ENCODE data around the gene MCM9. TPM values are rescaled to one million over a fixed set of nuclear protein-coding genes. Genes with fewer than 3 reads are reported as not detected.

MCM9 gene
- 10 to 100 TPM; 24.2 to 28.1 TPM for total RNA-seq

DNA sequence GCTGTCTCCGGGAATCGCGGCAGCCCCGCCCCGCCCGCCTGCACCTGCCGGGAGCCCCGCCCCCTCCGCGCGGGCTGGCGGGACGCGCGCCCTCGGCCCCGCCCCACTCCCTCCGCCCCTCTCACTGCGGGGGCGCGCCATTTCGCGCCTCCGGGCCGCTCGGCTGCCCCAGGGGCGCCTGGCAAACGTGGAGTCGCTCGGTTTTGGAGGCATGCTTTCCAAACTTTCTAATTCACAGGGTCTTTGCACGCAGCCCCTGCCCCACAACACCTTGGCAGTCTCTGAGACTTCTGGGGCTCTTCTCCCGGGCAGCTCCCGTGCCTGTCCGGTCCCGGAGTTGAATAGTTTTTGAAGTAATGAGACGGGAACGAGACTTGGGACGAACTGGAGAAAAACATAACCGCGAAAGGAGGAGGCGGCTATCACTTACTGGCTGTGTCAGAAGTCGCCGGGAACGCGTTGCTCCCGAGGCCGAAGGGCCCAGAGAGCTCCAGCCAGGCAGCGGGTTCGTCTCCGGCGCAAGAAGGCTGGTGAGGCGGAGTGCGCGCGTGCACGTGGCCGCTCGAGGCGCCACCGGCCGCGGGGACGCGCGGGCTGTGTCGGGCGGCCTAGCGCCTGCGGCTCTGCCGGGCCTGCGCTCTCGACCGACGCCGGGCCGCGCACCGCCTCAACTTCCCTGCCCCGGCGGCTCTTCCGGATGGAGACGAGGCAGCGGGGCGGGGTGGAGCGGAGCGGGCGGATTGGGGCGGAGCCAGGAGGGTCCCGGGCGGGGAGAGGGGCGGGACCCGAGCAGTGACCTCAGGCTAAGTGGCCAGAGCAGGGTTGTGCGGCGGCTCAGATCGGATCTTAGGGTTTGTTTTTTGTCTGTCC lies at the start of gene MCM9:
TSS of gene MCM9 (minus strand) at position 699 of the 870 bp plus-strand sequence. CDS start 3,436 bp downstream, outside the sequence.
- ATAC-seq (peak; percentile 98), DNase-seq (ENCODE audit: low spot score) (peak; percentile 95)
- H3K4me1 Mint-ChIP-seq (ENCODE audit: low read depth in 2 of 2): peaks cover 25 to 32% of the 10 kb centered on the region in 2 donors
- peak within 1 kb of the TSS; percentile 94 for H3K4me3 Mint-ChIP-seq
- no peaks in the 10 kb centered on the region for H3K27me3 Mint-ChIP-seq
- no peaks in the 10 kb centered on the region for H3K36me3 Mint-ChIP-seq
- peak within 1 kb of the TSS; percentile 86 to 94 for H3K27ac Mint-ChIP-seq
- no peaks in the 10 kb centered on the region for H3K9me3 Mint-ChIP-seq

DNA sequence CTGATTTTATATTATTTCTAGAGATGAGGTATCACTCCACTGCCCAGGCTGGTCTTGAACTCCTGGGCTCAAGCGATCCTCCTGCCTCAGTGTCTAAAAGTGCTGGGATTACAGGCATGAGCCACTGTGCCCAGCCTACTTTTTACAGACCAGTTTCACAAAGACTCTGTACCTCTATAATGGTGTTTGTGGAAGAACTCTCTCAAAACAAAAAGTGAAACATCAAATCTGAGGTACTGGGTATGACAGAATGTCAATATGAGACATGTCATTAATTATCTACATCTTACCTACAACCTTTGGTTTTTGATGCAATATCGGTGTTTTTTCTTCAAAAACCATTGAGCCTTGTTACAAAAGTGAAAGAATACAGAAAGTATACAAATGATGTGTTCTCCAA lies 49.4 kb upstream of the MCM9 start:
- Mint-ChIP-seq H3K4me1 (ENCODE audit: low read depth in 2 of 2) (no peaks in the 10 kb centered on the region), H3K27me3 (peaks cover 0 to 2% of the 10 kb centered on the region in 2 donors), H3K27ac (no peak overlapping the region), H3K4me3 (no peak overlapping the region), H3K36me3 (no peaks in the 10 kb centered on the region), H3K9me3 (no peaks in the 10 kb centered on the region)
- no peak for DNase-seq (ENCODE audit: low spot score)
- no peak for ATAC-seq

DNA sequence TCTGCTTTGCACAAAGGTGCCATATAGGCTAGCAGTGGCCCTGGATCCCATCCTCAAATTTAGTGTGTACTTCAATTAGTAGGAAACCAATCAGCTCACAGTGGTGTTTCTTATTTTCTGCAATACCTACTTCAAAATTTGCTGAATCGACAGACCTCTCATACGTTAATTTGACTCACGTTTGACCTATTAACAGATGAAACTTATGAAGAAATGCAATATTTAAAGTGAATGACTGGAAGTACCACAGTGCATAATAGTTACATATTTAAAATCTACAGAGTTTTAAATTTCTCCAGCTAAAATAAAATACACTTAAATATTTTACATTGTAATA lies 47.6 kb upstream of the MCM9 start:
- peaks cover 0 to 2% of the 10 kb centered on the region in 2 donors for H3K27me3 Mint-ChIP-seq
- H3K36me3 Mint-ChIP-seq: no peaks in the 10 kb centered on the region
- no peaks in the 10 kb centered on the region for H3K4me1 Mint-ChIP-seq (ENCODE audit: low read depth in 2 of 2)
- H3K9me3 Mint-ChIP-seq: no peaks in the 10 kb centered on the region
- no peak overlapping the region for H3K27ac Mint-ChIP-seq
- no peak for ATAC-seq
- no peak overlapping the region for H3K4me3 Mint-ChIP-seq
- no peak for DNase-seq (ENCODE audit: low spot score)

DNA sequence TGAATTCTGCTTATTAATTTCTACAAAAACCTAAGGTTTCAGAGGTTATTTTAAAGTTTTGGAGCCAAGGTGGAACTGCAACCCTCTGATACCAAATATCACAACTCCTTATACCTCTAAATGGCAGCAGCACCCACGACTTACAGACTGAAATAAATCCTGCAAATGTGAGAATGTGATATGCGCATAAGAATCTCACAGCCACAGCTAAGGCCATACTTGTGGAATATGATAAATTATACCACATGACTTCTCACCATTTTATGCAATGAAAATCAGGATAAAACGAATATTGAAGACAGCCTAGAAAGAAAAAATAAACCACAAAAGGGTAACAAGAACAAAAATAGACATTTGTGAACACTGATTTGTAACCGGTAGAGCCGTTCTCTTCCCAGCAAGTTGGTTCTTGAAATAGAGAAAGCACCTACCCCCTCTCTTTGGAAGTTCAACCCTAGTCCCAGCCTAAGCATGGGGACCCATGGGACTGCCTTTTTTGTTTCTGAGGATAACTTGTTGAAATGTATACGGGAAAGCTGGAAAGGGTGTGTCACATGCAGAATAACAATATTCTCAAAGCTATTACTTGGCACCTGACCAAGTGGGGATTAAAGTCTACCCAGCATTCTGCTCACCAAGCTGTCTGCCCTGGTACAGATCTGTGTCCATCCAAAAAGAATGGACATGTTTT lies 47.1 kb upstream of the MCM9 start:
- no peaks in the 10 kb centered on the region for H3K9me3 Mint-ChIP-seq
- H3K4me1 Mint-ChIP-seq (ENCODE audit: low read depth in 2 of 2): no peaks in the 10 kb centered on the region
- H3K4me3 Mint-ChIP-seq: no peak overlapping the region
- DNase-seq (ENCODE audit: low spot score) (no peak), ATAC-seq (no peak)
- no peak overlapping the region for H3K27ac Mint-ChIP-seq
- H3K27me3 Mint-ChIP-seq: peaks cover 0 to 2% of the 10 kb centered on the region in 2 donors
- no peaks in the 10 kb centered on the region for H3K36me3 Mint-ChIP-seq

DNA sequence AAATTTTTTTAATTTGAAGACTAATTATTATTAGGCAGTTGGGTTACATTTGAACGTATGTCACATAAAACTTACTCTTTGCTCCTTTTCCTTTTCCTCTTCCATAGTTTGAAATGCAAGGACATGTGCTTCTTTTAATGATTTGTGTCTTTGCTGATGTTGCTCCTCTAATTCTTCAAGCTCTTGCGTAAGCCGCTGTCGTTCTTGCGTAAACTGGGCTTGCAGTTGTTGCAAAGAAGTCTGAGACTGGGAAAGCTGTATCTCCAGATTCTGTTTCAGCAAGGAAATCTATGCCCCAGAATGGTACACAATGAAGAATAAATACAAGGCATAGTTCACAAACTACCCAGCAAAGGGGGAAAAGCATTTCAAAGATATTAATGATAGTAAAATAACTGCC lies 45.1 kb upstream of the MCM9 start:
- H3K4me3 Mint-ChIP-seq: no peak overlapping the region
- H3K36me3 Mint-ChIP-seq: no peaks in the 10 kb centered on the region
- peaks cover 0 to 2% of the 10 kb centered on the region in 2 donors for H3K27me3 Mint-ChIP-seq
- no peaks in the 10 kb centered on the region for H3K4me1 Mint-ChIP-seq (ENCODE audit: low read depth in 2 of 2)
- no peak for DNase-seq (ENCODE audit: low spot score)
- H3K27ac Mint-ChIP-seq: no peak overlapping the region
- H3K9me3 Mint-ChIP-seq: no peaks in the 10 kb centered on the region
- ATAC-seq: no peak

DNA sequence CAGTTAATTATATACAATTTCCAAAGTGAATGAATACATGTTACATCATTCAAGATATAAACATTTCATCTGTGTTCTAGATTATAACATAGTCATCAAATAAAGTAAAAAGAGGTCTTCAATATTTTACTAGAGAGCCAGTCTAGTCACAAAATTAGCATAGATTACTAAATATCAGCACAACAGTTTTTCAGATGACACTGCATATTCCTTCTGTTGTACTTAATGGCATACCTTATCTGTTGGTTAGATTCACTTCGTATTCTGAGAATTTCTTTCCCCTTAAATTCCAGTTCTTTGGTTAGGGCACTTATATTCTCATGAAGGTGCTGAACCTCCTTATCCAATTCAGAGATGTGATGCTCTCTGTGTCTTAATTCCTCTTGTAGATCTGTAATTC lies 39.8 kb upstream of the MCM9 start:
- Mint-ChIP-seq H3K9me3 (no peaks in the 10 kb centered on the region), H3K27me3 (no peaks in the 10 kb centered on the region), H3K4me3 (no peak overlapping the region), H3K4me1 (ENCODE audit: low read depth in 2 of 2) (no peaks in the 10 kb centered on the region), H3K36me3 (no peaks in the 10 kb centered on the region), H3K27ac (no peak overlapping the region)
- ATAC-seq (no peak), DNase-seq (ENCODE audit: low spot score) (no peak)

DNA sequence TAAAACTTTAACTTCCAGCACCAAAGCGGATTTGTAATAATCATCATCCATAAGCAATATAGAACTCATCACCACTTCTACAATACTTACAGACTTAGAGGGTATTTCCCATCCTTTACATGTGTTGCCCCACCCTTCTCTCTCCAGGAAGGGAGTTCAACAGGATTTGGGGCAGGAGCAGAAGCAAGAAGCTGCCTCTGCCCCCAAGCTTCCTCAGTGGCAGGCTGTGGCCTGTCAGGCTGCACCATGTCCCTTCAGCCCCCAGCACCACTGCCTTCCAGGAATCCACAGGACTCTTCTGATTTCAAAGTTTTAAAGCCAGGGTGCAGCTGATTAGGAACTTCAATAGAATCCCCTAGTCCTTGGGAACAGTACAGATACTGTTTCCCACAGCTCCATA lies 36.7 kb upstream of the MCM9 start:
- no peak for ATAC-seq
- Mint-ChIP-seq H3K4me3 (no peak overlapping the region), H3K36me3 (no peaks in the 10 kb centered on the region), H3K27ac (no peak overlapping the region), H3K4me1 (ENCODE audit: low read depth in 2 of 2) (no peaks in the 10 kb centered on the region), H3K9me3 (no peaks in the 10 kb centered on the region), H3K27me3 (no peaks in the 10 kb centered on the region)
- DNase-seq (ENCODE audit: low spot score): no peak

DNA sequence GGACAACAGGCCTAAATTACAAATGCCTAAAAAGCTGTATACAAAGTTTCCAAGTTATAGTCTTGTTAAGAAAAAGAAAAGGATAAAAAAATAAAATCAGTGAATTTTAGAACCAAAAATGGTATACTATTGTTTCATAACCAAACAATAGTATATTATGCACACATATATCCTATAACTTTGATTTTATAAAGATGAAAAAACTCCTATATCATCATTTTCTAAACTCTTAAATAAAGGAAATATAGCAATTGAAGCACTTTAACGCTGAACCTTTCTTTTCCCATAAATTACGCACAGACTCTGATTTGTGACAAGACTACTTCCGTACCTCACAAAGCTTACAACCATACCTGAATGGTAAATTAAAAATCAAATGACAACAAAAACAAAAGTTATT lies 35.9 kb upstream of the MCM9 start:
- H3K27me3 Mint-ChIP-seq: no peaks in the 10 kb centered on the region
- H3K4me1 Mint-ChIP-seq (ENCODE audit: low read depth in 2 of 2): no peaks in the 10 kb centered on the region
- no peak for DNase-seq (ENCODE audit: low spot score)
- H3K4me3 Mint-ChIP-seq: no peak overlapping the region
- no peak for ATAC-seq
- no peaks in the 10 kb centered on the region for H3K9me3 Mint-ChIP-seq
- H3K36me3 Mint-ChIP-seq: no peaks in the 10 kb centered on the region
- no peak overlapping the region for H3K27ac Mint-ChIP-seq

DNA sequence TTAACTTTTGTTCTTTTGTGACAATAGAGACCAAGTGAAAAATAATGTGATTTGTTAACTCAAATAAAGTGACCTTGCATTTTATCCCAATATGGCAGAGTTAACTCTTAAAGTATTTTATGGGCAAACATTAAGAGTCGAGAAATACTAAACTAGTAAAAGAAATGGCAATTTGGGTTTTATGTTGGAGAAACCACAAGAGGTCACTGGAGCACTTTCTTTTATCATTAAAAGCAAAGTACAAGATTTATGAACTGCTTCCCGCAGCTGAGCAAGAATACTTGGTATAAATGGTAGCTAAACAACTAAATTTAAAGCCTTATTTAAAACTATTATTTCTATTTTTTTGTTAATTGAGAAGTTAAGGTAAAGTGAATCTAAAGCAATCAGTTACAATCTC lies 33.5 kb upstream of the MCM9 start:
- H3K4me1 Mint-ChIP-seq (ENCODE audit: low read depth in 2 of 2): no peaks in the 10 kb centered on the region
- H3K27me3 Mint-ChIP-seq: no peaks in the 10 kb centered on the region
- no peaks in the 10 kb centered on the region for H3K36me3 Mint-ChIP-seq
- DNase-seq (ENCODE audit: low spot score) (no peak), ATAC-seq (no peak)
- H3K9me3 Mint-ChIP-seq: no peaks in the 10 kb centered on the region
- no peak overlapping the region for H3K27ac Mint-ChIP-seq
- no peak overlapping the region for H3K4me3 Mint-ChIP-seq

DNA sequence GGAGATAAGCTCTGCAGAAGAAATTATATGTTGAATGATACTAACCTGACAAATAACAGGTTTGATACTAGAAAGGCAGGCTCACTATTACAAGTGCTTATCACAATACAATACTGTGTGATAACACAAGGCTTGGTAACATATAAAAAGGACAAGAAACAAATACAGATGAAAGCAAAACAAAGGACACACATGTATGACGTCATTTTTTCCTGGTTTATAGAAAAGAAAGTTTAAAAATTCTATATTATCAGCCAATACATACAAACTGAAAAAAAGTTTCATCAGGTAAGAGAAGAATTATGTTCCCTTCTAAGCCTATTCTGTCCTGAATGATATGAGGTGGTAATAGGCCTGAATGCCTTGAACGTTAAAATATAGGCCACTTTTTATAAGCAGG lies 32.3 kb upstream of the MCM9 start:
- Mint-ChIP-seq H3K36me3 (no peaks in the 10 kb centered on the region), H3K4me3 (no peak overlapping the region), H3K4me1 (ENCODE audit: low read depth in 2 of 2) (no peaks in the 10 kb centered on the region), H3K9me3 (no peaks in the 10 kb centered on the region), H3K27ac (no peak overlapping the region), H3K27me3 (no peaks in the 10 kb centered on the region)
- no peak for ATAC-seq
- no peak for DNase-seq (ENCODE audit: low spot score)

DNA sequence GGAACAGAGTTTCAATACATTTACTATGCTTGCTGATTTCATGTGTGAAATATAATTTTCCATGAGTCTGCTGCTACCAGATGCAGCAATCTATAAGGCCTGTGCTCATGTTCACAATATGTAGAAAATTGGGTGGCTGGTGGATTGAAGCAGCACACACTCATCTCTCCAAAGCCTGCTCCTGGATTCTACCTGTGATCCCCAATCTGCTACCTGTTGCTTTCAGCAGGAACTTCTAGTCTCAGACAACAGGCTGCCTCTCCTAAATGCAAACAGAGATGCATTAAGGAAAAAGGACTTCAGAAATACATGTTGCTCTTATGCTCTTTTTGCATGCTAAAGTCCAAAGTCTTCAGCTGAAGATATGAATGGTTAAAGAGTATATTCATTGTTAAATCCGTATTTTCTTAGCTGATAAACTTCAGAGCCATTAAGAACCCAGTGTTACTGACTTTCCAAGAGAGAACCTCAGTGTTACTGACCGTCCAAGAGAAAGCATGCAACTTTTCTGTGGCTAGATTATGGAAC lies 30.9 kb upstream of the MCM9 start:
- Mint-ChIP-seq H3K36me3 (no peaks in the 10 kb centered on the region), H3K4me3 (no peak overlapping the region), H3K9me3 (no peaks in the 10 kb centered on the region), H3K27ac (no peak overlapping the region), H3K27me3 (no peaks in the 10 kb centered on the region), H3K4me1 (ENCODE audit: low read depth in 2 of 2) (no peaks in the 10 kb centered on the region)
- DNase-seq (ENCODE audit: low spot score) (no peak), ATAC-seq (no peak)

DNA sequence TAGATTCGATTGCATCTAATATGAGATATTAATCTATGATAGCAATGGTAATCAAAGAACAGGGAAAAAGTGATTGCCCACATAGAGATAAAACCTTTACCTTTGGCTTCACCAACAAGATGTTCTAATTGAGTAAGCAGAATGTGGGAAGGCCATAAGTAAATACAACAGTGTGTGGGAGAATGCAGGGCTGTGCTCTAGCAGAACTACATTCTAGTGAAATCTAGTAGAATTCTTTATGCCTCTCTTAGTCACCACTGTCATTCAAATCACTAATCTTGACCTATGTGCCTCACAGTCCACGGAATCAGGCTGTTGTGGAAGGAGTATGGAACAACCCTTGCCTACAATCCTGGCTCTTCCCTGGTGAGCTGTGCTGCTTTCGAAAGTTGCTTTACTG lies 30.4 kb upstream of the MCM9 start:
- H3K9me3 Mint-ChIP-seq: no peaks in the 10 kb centered on the region
- no peaks in the 10 kb centered on the region for H3K36me3 Mint-ChIP-seq
- no peak overlapping the region for H3K27ac Mint-ChIP-seq
- H3K4me1 Mint-ChIP-seq (ENCODE audit: low read depth in 2 of 2): no peaks in the 10 kb centered on the region
- ATAC-seq: no peak
- H3K27me3 Mint-ChIP-seq: no peaks in the 10 kb centered on the region
- H3K4me3 Mint-ChIP-seq: no peak overlapping the region
- no peak for DNase-seq (ENCODE audit: low spot score)

DNA sequence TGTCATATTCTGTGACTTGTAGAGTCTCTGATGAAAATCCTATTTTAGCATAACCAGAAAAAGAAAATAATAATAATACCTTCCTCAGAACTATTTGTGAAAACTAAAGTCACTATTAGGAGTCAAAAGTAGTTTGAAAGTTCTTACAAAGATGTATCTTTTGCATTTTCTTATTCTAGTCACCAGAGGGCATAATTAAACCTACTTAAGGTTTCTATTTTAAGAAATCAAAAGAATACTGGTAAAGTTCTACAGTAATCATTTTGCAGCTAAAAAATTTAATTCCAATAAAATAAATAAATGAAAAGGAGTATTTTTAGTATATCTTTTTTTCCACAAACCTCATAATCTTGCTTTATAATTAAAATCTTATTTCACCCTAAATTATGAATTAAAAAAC lies 28.0 kb upstream of the MCM9 start:
- DNase-seq (ENCODE audit: low spot score): no peak

DNA sequence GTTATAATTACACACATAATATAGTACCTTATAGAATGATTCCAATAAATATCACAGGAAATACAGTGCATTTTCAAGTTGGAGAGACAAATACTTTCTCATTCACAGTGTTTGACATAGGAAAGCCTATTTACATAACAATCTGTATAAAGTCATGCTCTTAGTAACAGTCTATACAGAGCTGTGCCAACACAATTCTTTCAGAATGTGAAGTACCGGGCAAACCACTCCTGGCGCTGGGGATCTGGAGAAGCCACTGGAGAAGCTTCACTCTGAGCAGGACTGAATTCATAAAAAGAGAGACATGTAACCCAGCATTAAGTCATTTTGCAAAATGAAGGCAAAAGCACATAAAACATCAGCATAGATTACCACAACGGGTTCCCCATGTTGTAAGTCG lies 24.9 kb upstream of the MCM9 start:
- no peaks in the 10 kb centered on the region for H3K9me3 Mint-ChIP-seq
- no peak overlapping the region for H3K4me3 Mint-ChIP-seq
- H3K36me3 Mint-ChIP-seq: no peaks in the 10 kb centered on the region
- H3K27ac Mint-ChIP-seq: no peak overlapping the region
- DNase-seq (ENCODE audit: low spot score) (no peak), ATAC-seq (no peak)
- H3K27me3 Mint-ChIP-seq: no peaks in the 10 kb centered on the region
- H3K4me1 Mint-ChIP-seq (ENCODE audit: low read depth in 2 of 2): peaks cover 9 to 11% of the 10 kb centered on the region in 2 donors

More for the DNA sequence above, 28.0 kb upstream of the MCM9 start:
- Mint-ChIP-seq H3K4me1 (ENCODE audit: low read depth in 2 of 2) (peaks cover 9 to 11% of the 10 kb centered on the region in 2 donors), H3K27me3 (no peaks in the 10 kb centered on the region), H3K9me3 (no peaks in the 10 kb centered on the region), H3K27ac (no peak overlapping the region), H3K4me3 (no peak overlapping the region), H3K36me3 (no peaks in the 10 kb centered on the region)
- ATAC-seq: no peak
